Measurements from ENCODE around the gene FAHD2A.
"Not testable (repeated sequence)": the region's sequence is repeated elsewhere in the genome, so short reads cannot be mapped to it uniquely, and the experiment has no call there.

Gene FAHD2A, protein sequence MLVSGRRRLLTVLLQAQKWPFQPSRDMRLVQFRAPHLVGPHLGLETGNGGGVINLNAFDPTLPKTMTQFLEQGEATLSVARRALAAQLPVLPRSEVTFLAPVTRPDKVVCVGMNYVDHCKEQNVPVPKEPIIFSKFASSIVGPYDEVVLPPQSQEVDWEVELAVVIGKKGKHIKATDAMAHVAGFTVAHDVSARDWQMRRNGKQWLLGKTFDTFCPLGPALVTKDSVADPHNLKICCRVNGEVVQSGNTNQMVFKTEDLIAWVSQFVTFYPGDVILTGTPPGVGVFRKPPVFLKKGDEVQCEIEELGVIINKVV

GRCh38 chr2:95402370-95403203 lies at the start of gene FAHD2A:
TSS of gene FAHD2A (plus strand) at chr2:95402708. CDS start at chr2:95405559, 2,851 bp downstream.
- peak; percentile 84 for DNase-seq

GRCh38 chr2:95353055-95353575 lies 49.4 kb upstream of the FAHD2A start:
- no peak for DNase-seq

DNA sequence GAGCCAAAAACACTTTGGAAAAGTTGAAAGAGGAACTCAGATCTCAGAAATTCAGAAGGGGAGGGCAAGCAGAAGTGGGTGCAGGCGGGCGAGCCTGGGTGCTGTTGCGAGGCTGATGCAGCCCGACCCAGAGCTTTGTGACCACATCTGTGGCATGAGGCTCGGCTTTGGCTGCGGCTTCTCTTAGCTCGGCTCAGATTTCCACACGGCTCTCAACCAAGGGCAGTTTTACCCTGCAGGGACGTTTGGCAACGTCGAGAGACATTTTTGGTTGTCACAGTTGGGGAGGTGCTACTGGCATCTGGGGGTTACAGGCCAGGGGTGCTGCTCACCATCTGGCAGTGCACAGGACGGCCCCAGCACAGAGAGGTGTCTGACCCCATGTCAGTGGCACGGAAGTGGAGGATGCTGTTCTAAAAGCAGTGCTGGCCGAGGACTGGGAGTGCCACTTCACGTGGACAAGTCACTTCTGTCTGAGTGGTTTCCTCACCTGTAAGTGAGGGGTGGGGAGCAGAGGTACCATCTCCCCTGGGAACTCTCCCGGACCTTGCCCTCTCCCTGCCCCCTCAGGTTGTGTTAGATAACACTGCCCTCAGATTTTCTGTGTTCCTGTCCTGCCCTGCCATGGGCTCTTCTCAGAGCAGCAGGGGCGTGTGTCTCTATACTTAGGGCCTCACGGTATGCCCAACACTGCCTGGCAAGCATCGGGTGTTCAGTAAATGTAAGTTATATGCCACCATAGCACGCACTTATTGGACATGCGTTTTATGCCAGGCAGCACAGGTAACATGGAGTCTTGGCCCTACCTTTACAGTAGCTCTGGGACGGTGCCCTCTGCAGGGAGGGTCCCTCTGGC lies 48.7 kb upstream of the FAHD2A start:
- peak; percentile 90 for DNase-seq

DNA sequence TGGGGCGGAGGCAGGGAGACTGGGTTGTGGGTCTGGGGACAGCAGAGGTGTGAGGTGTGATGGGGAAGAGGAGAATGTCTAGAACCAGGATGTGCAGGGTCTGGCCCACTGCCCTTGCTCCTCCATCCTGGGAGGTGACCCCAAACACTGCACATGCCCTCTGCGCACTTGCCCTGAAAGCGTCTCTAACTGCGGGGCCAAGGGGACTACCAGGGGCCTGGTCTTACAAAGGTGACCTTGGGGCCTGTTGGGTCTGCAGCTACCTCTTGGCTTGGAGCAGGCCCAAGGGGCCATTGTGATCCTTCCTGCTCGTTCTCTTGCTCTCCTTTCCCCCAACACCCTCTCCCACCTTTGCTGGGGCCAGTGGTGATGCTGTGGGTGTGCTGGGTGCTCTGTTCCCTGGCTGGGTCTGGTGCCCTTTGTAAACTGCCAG lies 48.0 kb upstream of the FAHD2A start:
- DNase-seq = no peak

DNA sequence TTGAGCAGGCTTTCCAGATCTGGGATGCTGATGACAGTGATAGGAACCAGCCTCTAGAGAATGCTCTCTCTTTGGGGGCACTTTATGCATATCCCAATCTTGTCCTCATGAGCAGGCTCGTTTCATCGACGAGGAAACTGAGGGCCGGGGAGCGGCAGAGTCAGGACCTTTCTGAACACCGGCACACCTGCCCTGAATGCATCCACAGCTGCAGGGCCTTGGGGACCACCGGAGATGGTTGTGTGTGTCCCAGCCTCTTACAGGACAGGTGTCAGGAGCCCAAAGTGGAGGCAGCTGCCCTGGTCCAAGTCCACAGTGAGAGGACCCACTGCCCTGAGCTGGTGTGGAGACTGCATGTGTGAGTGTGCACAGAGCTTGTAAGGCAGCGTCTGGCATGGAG lies 47.6 kb upstream of the FAHD2A start:
- DNase-seq = no peak

GRCh38 chr2:95355486-95355885 lies 47.0 kb upstream of the FAHD2A start:
- DNase-seq = not testable (repeated sequence)

DNA sequence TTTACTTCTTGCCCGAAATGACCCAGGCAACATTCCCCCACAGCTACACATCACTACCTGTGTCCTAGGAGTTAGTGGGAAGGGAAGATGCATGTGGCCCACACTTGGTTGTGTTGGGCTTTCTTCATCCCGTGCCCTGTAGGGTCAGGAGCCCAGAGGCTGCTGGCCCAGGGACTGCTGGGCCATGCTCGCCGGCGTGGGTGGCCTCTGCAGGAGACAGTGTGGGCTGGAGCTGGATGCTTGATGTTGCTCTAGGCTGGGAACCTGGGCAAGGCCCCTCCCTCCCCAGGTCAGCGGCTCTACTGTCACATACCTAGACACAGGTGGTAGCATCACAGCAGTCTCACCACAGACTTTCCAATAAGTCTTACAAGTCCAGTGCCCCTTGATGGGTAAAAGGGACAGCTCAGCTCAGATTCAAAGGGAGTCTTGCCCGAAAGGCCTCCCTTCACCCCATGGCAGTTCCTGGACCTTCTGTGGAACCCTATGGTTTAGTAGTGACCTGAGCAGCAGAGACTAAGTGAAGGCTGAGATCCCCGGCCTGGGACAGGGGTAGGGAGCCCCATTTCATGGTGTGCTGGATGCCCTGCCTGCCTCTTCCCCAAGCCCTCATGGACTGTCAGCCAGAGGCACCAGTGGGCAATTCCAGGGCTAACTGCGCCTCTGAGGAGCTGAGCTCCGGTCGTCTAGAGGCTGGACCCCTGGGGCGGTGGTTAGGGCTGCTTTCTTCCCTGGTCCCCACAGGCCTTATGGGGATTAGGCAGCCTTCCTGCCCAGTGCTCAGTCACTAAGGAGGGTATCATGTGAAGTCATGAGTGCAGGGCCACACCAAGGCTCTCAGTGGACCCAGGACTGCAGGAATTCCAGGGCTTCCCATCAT lies 45.4 kb upstream of the FAHD2A start:
- no peak for DNase-seq

GRCh38 chr2:95357717-95358280 lies 44.7 kb upstream of the FAHD2A start:
- DNase-seq = no peak

DNA sequence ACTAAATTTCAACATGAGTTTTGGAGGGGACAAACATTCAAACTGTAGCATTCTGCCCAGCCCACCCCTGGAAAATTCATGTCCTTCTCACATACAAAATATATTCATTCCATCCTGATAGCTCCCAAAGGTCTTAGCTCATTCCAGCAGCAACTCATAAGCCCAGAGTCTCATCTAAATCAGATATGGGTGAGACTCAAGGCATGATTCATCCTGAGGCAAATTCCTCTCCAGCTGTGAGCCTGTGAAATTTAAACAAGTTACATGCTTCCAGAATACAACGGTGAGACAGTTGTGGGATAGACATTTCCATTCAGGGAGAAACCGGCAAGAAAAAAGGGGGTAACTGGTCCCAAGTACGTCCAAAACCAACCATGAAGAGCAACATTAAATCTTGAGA lies 43.5 kb upstream of the FAHD2A start:
- DNase-seq = no peak

- DNase-seq = no peak
Observed at GRCh38 chr2:95359501-95359930, 43.0 kb upstream of the FAHD2A start.

DNA sequence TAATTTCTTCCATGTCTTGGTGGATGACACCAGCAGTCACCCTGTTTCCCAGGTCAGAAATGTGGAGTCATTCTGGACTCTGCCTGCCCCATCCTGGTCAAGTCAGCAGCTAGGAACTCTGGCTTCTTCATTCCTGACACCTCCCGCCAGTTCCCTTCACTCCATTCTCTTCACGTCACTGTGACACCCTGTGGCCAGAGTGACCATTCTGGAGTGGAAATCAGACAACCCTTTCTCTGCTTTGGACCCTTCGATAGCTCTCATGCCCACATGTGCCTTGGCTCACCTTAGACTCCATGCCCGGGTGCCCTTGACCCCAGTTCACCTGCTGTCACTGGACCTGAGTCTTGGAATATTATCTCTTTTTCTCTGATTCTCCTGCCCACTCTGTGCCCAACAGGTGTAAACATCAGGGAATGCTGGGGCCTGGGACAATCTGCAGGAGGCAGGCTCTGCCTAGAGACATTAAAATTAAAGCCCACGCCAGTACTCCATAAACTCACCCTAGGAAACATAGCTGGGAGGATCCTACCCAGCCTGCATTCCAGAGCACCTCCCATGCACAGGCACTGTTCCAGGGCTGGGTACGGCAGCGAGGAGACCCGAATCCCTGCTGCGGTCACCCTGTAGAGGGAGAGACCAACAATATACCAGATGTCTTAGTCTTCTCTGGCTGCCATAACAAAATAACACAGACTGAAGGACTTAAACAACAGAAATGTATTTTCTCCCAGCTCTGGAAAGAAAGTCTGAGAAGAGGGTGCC lies 41.1 kb upstream of the FAHD2A start:
- DNase-seq = no peak

DNA sequence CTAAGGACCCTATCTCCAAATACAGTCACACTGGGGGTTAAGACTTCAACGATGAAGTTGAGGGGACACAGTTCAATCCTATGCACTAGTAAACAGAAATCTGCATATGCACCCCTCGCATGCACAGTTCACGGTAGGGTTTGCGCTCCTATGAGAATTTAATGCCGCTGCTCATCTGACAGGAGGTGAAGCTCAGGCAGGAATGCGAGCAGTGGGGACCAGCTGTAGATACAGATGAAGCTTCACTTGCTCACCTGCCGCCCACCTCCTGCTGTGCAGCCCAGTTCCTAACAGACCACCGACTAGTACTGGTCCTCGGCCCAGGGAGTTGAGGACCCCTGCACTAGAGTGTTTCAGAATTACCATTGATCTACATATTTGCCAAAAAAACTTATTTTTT lies 40.0 kb upstream of the FAHD2A start:
- DNase-seq = no peak

DNA sequence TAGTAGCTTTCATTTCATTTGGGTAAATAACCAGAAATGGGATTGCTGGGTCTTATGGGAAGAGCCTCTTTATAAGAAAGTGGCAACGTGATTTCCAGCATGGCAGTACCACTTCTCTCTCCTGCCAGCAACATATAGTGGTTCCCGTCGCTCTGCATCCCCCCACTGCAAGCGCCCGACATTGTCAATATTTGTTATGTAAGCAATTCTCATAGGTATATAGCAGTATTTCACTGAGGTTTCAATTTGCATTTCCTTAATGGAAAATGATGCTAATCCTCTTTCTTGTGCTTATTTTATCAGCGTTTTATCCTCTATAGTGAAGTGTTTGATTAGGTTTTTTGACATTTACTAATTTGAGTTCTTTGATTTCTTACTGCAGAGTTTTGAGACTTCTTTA lies 36.0 kb upstream of the FAHD2A start:
- no peak for DNase-seq

DNA sequence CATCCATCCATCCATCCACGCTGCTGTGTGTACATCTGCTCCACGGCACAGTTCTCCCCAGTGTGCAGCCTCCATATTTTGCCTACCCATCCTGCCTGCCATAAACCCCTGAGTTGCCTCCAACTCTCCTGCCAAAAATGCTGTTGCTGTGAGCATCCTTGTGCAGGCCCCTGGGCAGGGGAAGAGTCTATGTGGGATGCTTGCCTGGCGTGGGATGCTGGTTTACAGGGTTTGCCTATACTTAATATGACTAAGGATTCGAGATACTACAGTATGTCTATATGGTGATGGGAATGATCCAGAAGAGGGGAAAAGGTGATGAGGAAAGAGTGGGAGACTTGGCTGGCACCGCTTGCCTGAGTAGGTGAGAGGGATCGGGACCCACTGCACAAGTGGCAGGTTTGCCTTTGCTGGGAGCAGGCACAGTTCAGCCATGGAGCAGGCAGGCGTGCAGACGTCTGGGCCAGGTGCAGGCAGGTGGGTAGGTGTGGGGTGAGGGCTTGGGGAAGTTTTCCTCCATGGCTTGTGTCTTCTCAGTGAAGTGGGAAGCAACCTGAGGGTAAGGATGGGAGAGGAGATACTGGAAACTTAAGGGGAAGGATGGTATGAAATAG lies 30.2 kb upstream of the FAHD2A start:
- no peak for DNase-seq

- DNase-seq = no peak
Observed at GRCh38 chr2:95372845-95373244, 29.7 kb upstream of the FAHD2A start.

GRCh38 chr2:95374029-95374428 lies 28.5 kb upstream of the FAHD2A start:
- DNase-seq = no peak

DNA sequence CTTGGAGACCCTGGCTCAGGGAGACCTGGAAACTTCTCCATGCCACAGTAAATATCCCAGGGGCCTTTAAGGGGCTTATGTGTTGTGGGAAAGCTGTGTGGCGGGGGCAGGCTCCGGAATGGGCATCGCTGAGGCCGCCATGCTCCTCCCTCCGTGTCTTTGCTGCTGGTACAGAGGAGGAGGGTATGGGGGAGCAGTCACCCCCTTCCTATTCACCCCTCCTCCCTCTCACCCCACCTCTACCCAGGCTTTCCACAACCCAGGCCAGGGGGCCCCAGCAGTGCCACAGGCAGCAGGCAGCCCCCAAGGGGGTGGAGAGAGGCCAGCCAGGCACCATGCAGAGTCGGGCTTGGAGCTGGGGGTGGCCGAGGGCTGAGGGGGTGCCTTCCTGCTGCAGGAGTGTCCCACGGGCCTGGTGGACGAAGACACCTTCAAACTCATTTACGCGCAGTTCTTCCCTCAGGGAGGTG lies 28.0 kb upstream of the FAHD2A start:
- no peak for DNase-seq

GRCh38 chr2:95374921-95375471 lies 27.5 kb upstream of the FAHD2A start:
- DNase-seq = no peak

DNA sequence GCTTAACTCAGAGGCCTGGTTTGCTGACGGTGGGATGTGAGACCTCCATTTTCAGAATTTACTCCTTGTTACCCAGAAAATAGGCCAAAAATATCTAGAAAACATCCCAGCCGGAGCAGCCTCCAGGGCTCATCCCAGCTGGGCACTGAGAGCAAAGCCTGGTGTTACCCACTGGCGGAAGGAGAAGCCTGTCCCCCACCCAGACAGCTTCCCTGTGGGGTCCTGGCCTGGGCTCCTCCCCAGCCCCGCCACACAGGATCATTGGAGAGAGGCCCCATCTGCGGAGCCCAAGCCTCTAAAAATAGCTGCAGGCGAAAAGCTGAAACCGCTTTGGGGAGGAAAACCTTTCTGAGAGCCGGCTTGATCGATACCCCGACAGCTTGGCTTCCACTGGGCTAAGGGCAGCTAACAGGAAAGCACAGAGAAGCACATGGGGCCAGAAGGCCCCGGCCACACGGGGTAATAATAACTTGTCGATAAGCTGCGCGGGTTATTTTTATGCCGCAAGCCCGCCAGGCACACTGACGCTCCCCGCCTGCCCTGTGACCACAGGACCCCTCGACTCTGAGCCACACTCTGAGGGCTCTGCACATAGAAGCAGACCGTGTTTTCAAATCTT lies 26.9 kb upstream of the FAHD2A start:
- DNase-seq = no peak
